HG02588 (cell line): Measurements from ENCODE around the gene CLRN1.
"Not testable (repeated sequence)": the region's sequence is repeated elsewhere in the genome, so short reads cannot be mapped to it uniquely, and the experiment has no call there.

Experiments
- ATAC-seq: cut with Tn5 transposase; IDR thresholded peaks from one replicate; pipeline ENCODE4 v1.9.1; 2021; ENCODE audit warnings: mild to moderate bottlenecking, moderate library complexity; ENCODE audit not compliant: unreplicated experiment

Gene CLRN1

DNA sequence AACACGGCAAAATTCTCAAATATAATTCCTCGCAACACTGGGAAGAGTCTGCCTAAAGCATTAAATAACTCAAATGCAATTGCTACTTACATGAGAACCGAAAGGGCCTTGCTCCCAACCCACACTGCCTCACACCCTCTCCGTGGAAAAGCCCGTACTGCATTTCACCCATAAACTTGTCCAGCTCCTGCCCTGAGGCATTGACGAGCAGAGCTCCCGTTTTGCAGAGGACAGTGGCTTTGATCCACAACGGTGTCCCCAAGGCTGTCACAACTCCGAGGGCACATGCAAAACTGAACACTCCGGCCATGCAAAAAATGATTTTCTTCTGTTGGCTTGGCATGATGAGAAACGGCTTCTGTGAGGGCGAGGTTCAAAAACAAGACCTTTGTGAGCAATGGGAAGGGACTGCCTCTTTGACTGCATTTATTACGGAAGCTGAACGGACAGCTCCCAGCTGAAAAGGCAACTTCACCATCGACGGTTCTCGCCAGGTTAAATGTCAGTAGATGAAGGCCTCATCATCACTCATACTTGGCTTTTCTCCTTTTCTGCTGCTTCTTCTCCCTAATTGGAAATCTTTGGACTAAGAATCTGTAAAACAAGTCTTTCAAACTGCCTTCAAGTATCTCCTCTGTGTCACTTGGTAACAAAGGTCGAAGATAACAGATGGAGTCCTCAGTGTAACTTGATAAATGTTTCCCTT is at the start of gene CLRN1:
CLRN1 (minus strand) TSS at position 362 of the 706 bp plus-strand sequence; CDS start at position 343, 19 bp downstream.
- ATAC-seq, result no peak

- no peak for ATAC-seq
Measured at GRCh38 chr3:151016478-151016795, 43.9 kb upstream of the CLRN1 start.

DNA sequence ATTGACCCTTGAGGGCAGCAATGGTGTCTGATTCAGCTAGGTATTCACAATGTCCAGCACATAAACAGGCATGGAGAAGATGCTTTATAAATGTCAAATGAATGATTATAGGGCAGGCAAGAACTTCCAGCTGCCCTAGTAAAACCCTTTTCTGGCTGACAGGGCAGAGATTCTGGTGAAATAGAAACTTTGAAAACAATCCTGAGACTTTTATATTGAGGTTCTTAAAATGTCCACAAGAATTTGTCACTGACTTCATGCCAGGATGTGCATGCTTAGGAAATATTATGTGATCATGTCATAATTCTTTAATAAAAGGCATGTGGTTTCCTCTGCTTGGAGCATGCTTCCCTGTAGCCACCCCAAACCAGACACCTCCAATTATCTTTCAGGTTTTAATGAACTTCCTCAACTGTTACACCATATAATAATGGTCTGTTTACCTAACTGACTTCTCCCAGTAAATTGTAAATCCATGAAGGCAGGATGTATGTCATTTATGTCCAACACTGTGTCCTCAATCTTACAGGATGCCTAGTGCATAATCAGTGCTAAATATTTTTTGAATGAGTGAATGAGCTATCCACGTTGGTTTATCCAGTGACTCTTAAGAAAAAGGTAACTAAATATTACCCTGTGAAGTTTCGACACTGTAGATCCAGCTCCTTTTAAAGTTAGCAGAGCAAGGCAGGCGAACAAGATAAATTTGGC is 43.4 kb upstream of the CLRN1 start:
- ATAC-seq, result no peak

DNA sequence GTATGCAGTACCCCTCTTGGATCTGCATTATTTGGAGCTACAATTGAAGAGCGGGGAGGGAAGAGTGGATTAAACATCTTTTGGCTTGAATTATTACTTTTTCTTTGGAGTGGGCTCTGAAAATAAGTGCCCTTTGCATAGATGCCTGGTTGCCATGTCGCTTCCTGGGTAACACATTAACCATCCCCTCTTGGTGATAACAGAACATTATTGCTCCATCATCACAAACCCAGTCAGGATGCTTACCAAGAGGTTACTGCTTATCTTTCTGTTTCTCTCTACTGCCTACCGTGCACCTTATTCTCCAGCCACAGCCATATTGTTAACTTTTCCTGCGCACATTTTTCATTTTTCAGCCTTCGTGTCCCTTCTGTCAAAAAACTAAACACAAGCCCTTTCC is 42.7 kb upstream of the CLRN1 start:
- no peak for ATAC-seq

- no peak for ATAC-seq
Measured at GRCh38 chr3:151014501-151015018, 42.0 kb upstream of the CLRN1 start.

DNA sequence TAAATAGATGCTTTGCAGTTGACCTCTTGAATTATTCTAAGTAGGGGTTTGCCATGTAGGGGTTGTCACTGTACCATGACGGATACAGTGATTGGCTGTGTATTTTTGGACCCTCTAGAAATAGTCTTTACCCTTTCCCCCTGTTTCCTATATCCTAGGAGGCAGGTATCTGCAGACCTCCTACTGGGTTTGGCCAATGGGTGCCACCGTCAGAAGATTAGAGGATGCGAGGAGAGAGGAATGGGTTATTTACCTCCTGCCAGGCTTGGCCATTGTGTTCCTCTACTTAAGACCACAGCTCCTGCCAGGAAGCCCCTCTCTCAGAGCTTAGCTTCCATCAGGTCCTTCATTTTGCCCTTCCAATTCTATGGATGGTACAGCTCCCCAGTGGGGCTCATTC is 40.2 kb upstream of the CLRN1 start:
- no peak for ATAC-seq

DNA sequence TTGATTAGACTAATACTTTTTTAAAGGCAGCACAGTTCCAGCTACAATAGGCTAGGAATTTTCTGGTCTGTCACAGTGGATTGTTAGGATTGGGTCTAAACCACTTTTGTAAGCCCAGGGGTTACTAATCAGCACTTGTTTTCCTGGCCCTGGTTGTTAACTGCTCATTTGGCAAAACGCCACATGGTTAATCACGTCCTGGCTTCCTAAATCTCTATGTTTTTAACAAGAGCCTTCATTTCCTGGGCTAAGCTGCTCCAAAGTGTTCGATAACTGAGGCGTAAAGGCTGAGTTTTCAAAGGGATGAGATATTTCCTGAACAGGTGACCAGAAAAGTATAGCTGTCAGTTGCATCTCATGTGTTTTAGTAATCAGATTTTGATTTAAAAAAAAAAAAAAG is 38.9 kb upstream of the CLRN1 start:
- no peak for ATAC-seq

DNA sequence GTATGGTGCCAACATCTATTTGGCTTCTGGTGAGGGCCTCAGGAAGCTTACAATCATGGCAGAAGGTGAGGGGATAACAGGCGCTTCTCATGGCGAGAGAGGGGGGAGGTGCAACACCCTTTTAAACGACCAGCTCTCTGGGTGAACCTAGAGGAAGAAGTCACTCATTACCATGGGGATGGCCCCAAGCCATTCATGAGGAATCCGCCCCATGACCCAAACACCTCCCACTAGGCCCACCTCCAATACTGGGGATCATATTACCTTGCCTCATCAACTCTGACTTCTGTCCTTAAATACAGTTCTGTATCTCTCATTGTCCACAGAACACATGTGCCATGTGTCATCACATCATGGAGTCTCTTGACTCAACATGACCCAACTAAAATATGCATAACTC is 37.5 kb upstream of the CLRN1 start:
- no peak for ATAC-seq

- no peak for ATAC-seq
Measured at GRCh38 chr3:151009430-151009829, 36.9 kb upstream of the CLRN1 start.

DNA sequence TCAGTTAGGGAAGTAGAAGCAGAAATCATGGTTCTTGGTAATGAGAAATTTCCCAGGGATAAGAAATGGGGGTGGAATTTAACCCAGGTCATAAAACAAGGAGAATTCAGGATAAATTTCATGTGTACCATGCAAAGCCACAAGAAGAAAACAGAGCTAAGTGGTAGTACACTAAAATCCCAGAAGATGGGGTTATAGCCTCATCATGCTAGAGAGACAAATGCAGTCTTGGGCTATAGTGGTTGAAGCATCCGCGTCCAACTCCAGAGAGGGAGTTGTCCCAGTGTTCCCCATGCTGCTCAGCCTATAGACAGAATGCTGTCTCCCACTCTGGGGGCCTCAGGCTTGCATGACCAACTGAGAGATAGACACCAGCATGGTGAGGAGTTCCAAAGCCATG is 36.2 kb upstream of the CLRN1 start:
- ATAC-seq, result no peak

GRCh38 chr3:151003768-151004134 is 31.2 kb upstream of the CLRN1 start:
- ATAC-seq, result no peak

- ATAC-seq, result no peak
Measured at GRCh38 chr3:151003029-151003767, 30.7 kb upstream of the CLRN1 start.

- ATAC-seq, result no peak
Measured at GRCh38 chr3:151002003-151002981, 29.8 kb upstream of the CLRN1 start.

- no peak for ATAC-seq
Measured at GRCh38 chr3:150998996-150999395, 26.5 kb upstream of the CLRN1 start.

GRCh38 chr3:150996731-150997130 is 24.2 kb upstream of the CLRN1 start:
- ATAC-seq, result no peak

- no peak for ATAC-seq
Measured at GRCh38 chr3:150995510-150995909, 23.0 kb upstream of the CLRN1 start.

GRCh38 chr3:150989208-150989607 is 16.7 kb upstream of the CLRN1 start:
- no peak for ATAC-seq

- not testable (repeated sequence) for ATAC-seq
Measured at GRCh38 chr3:150988395-150988794, 15.9 kb upstream of the CLRN1 start.

DNA sequence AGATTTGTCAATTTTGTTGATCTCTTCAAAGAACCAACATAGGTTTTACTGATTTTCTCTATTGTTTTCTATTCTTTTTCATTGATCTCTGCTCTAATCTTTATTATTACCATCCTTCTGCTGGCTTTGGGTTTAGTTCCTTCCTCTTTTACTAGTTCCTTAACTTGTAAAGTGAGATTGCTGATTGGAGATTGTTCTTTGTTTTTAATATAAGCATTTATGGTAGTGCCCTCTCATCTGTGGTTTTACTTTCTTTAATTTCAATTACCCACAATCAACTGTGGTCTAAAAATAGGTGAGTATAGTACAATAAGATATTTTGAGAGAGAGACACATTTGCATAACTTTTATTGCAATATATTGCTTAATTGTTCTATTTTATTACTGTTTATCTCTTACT is 13.2 kb upstream of the CLRN1 start:
- no peak for ATAC-seq

DNA sequence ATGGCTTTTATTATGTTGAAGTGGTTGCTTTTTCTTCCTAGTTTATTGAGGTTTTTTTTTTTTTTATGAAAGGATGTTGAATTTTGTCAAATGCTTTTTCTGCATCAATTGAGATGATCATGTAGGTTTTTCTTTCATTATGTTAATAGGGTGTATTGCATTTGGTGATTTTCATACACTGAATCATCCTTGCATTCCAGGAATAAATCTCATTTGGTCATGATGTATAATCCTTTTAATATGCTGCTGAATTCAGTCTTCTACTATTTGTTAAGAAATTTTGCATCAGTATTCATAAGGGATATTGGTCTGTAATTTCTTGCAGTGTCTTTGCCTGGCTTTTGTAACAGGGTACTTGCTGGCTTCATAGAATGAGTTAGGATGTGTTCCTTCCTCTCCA is 11.5 kb upstream of the CLRN1 start:
- no peak for ATAC-seq
